Body of pancreas (tissue), 4 donors: ENCODE measurements around the gene LAD1. TPM values are rescaled to one million over a fixed set of nuclear protein-coding genes. Genes with fewer than 3 reads are reported as not detected.

Experiments used
- ATAC-seq: fragments of 150-250 bp; one replicate; pipeline ENCODE4 v1.9.1; 2016
- DNase-seq, 4 donors: peaks; one replicate each; pipeline ENCODE4 v3.0.0-alpha.2; 2019
- H3K27ac ChIP-seq, 4 donors: fragments of 200-600 bp; sonication (generic); 1 replicate in 3 of 4; 2 replicates in 1 of 4; pipeline versions ENCODE4 v1.5.1 to v1.6.1; 2016 to 2019; ENCODE audit warnings: mild to moderate bottlenecking in 1 of 4, mixed read lengths in 1 of 4, moderate library complexity in 1 of 4
- H3K27me3 ChIP-seq, 2 donors: fragments of 200-600 bp; sonication (generic); one replicate each; pipeline ENCODE4 v1.6.0; 2016; ENCODE audit warnings: mild to moderate bottlenecking in 1 of 2
- H3K36me3 ChIP-seq, 2 donors: fragments of 200-600 bp; sonication (generic); replicated peaks in 1 of 2; 2 replicates each; pipeline ENCODE4 v1.5.1; 2016; ENCODE audit warnings: low read depth in 2 of 2; ENCODE audit not compliant: insufficient read depth in 1 of 2
- H3K4me1 ChIP-seq: fragments of 200-600 bp; sonication (generic); one replicate; pipeline ENCODE4 v1.6.0; 2016
- H3K4me3 ChIP-seq, 2 donors: fragments of 200-600 bp; sonication (generic); 1 replicate in 1 of 2; 2 replicates in 1 of 2; pipeline ENCODE4 v1.5.1; 2016 to 2019
- H3K9me3 ChIP-seq, 3 donors: fragments of 200-600 bp; sonication (generic); 1 replicate in 2 of 3; 2 replicates in 1 of 3; pipeline ENCODE4 v1.5.1; 2016
- POLR2A ChIP-seq, 3 donors: fragments of 450-650 bp; IDR thresholded peaks; one replicate each; pipeline ENCODE4 v1.6.1; 2016; ENCODE audit warnings: antibody characterized with exemption in 3 of 3, mild to moderate bottlenecking in 2 of 3
- WGBS, 2 donors: methylation state at CpG; one replicate each; pipeline ENCODE4 v1.1.5; 2017; 5-methylcytosine and 5-hydroxymethylcytosine counted together
- intact Hi-C: fragments of 100-400 bp; cut with DNase I; formaldehyde crosslinking; loops from one replicate; pipeline ENCODE4 v1.15.1; 2023
- total RNA-seq, 2 donors: library from RNA; depleted of rRNA; stranded (reverse); fragments of >200 nt; gene quantifications; one replicate each; pipeline ENCODE4 v1.1.0, GENCODE V29; 2016
- TF ChIP-seq, protein P1 (sequence below), 7 experiments: fragments of 450-650 bp in 4 of 7; fragments of 200-600 bp in 3 of 7; sonication (generic) in 3 of 7; IDR thresholded peaks; one replicate each; pipeline ENCODE4 v1.5.1; 2016 to 2019; ENCODE audit warnings: antibody characterized with exemption in 7 of 7

LAD1 gene
- total RNA-seq, 2 donors from 2014 or later, result 46.1 to 54.7 TPM

DNA sequence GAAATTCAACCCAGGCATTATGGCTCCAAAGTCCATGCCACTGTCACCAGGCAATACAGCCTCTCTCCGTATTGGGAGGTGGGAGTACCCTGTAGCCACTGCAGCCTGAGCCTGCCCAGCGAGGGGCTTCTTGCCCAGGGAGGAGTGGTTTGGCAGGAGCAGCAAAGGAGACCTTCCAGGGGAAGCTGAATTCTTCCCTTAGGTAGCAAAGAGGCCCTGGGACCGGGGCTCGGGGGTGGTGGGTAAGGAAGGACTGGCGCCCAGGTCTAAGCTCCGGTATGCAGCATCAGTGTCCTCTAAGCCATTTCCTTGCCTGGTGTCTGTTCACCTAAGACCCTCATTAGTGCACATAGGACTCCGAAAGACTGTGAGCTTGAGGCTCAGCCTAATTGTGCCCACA lies 38.6 kb downstream of the LAD1 start:
- TF ChIP-seq, protein P1, sequence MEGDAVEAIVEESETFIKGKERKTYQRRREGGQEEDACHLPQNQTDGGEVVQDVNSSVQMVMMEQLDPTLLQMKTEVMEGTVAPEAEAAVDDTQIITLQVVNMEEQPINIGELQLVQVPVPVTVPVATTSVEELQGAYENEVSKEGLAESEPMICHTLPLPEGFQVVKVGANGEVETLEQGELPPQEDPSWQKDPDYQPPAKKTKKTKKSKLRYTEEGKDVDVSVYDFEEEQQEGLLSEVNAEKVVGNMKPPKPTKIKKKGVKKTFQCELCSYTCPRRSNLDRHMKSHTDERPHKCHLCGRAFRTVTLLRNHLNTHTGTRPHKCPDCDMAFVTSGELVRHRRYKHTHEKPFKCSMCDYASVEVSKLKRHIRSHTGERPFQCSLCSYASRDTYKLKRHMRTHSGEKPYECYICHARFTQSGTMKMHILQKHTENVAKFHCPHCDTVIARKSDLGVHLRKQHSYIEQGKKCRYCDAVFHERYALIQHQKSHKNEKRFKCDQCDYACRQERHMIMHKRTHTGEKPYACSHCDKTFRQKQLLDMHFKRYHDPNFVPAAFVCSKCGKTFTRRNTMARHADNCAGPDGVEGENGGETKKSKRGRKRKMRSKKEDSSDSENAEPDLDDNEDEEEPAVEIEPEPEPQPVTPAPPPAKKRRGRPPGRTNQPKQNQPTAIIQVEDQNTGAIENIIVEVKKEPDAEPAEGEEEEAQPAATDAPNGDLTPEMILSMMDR (IDR thresholded peaks at IDR 0.05), result no peak
- no peak for TF ChIP-seq POLR2A (IDR thresholded peaks at IDR 0.05)
- WGBS, 2 donors, result 80 to 85% methylated on average over 2 to 6 of the region's 7 CpGs
- Histone ChIP-seq H3K4me1 (no peaks in the 10 kb centered on the region), H3K27ac (no peak overlapping the region), H3K27me3 (no peaks in the 10 kb centered on the region), H3K9me3 (no peaks in the 10 kb centered on the region), H3K4me3 (no peak overlapping the region), H3K36me3 (no peaks in the 10 kb centered on the region)
- ATAC-seq (no peak), DNase-seq (peak in 1 of 4 donors; percentile 3)
- intact Hi-C loops, result loop anchor here (5.0 kb wide), 1 partner anchor 108 kb away; no protein-coding TSS in a partner anchor

DNA sequence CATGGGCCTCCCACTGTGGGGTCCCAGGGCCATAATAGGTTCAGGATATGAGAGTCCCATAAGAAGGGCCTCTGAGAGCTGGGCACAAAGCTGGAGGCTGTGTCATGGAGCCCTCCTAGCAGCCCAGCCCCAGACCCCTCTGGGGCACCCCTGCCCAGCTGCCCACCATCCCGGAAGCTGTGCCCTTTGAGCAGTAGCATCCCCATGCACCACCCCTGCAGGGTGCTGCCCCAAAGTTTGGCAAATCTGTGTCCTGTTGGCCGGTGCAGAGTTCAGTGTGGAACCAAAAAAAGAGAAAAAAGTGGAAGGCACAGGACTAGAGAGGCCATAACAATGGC lies 39.3 kb downstream of the LAD1 start:
- no peaks in the 10 kb centered on the region for H3K27me3 ChIP-seq
- no peak overlapping the region for H3K27ac ChIP-seq
- WGBS, 2 donors, result 71 to 79% methylated on average over 2 of the region's 2 CpGs
- intact Hi-C loops, result loop anchor here (5.0 kb wide), 1 partner anchor 108 kb away; no protein-coding TSS in a partner anchor
- no peak for DNase-seq
- H3K4me3 ChIP-seq, result no peak overlapping the region
- no peaks in the 10 kb centered on the region for H3K9me3 ChIP-seq
- H3K36me3 ChIP-seq, result no peaks in the 10 kb centered on the region
- no peak for ATAC-seq
- TF ChIP-seq POLR2A (IDR thresholded peaks at IDR 0.05), result no peak
- TF ChIP-seq, protein P1 (IDR thresholded peaks at IDR 0.05), result no peak
- no peaks in the 10 kb centered on the region for H3K4me1 ChIP-seq

DNA sequence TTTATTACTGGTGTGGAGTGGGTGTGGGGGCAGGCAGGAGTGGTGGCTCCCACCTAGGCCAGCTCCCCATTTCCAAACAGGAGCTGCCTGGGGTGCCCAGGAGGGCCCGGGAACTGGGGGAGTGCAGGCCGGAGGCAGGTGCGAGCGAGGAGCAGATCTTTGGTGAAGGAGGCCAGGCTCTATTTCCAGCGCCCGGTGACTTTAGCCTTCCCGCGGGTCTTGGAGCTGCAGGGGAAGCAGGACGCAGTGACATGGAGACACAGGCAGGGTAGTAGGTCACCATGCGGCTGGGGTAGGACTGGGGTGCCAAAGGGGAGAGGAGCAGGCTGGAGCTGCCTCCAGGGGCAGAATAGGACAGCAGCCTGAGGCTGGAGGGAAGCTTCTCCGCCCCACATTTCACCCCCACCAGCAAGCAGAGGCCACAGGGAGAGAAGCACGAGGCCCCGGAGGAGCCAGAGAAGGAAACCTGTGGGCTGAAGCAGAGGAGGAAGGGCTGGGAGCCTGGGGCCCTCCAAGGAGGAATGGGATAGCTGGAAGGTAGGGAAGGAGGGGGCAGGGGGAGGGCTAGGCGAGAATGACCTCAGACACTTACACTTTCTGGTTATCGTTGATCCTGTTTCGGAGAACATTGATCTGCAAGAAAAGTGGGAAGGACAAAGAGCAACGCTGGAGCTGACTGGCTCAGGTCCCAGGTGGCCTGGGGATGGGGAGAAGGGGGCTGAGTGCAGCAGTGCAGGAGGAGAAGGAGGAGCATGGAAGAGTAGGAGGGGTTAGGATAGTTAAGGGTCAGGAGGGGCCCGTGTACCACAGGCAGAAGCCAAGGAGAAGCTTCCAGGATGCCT lies 39.9 kb downstream of the LAD1 start:
- intact Hi-C loops, result no loop called here
- H3K4me3 ChIP-seq, result no peak overlapping the region
- no peak for ATAC-seq
- H3K4me1 ChIP-seq, result no peaks in the 10 kb centered on the region
- no peak overlapping the region for H3K27ac ChIP-seq
- H3K36me3 ChIP-seq, result no peaks in the 10 kb centered on the region
- H3K27me3 ChIP-seq, result no peaks in the 10 kb centered on the region
- TF ChIP-seq, protein P1 (IDR thresholded peaks at IDR 0.05), result no peak
- TF ChIP-seq POLR2A (IDR thresholded peaks at IDR 0.05), result no peak
- DNase-seq, result peak in 1 of 4 donors; percentile 3
- WGBS, 2 donors, result 65 to 73% methylated on average over 17 to 18 of the region's 18 CpGs
- no peaks in the 10 kb centered on the region for H3K9me3 ChIP-seq

DNA sequence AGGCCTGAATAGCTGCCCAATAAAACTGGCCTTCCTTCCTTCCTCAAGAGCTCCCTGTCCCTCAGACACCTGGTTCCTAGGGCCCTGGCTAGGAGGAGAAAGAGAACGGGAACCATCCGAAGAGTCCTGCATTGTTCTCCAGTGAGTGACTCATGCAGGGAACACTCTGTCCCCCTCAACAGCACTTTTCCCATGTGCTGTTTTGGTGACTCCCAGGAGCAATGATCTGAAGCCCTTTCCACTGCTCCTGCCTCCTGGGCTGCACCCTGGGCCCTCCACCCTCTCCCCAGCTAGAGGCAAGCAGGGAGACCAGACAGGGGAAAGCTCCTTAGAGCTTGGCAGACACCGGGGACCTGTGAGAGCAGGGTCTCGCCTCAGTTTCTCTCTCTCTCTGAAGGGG lies 40.5 kb downstream of the LAD1 start:
- intact Hi-C loops, result no loop called here
- no peak overlapping the region for H3K27ac ChIP-seq
- WGBS, 2 donors, result 75% methylated on average over 2 to 4 of the region's 4 CpGs

More for the DNA sequence above, 40.5 kb downstream of the LAD1 start:
- ATAC-seq (no peak), DNase-seq (peak in 1 of 4 donors; percentile 3)
- no peak overlapping the region for H3K4me3 ChIP-seq
- no peaks in the 10 kb centered on the region for H3K27me3 ChIP-seq
- H3K9me3 ChIP-seq, result no peaks in the 10 kb centered on the region
- TF ChIP-seq, protein P1 (IDR thresholded peaks at IDR 0.05), result no peak
- TF ChIP-seq POLR2A (IDR thresholded peaks at IDR 0.05), result no peak
- no peaks in the 10 kb centered on the region for H3K36me3 ChIP-seq
- no peaks in the 10 kb centered on the region for H3K4me1 ChIP-seq
